Activated T-helper 1 cell treated with anti-CD3 and anti-CD28 coated beads, Interleukin-2, amount 50 U/mL, for 16 hours (primary cell): ENCODE data around the gene CITED1.

Experiments
- DNase-seq, 2 donors: peaks; one replicate each; pipeline ENCODE4 v3.0.0-alpha.2; 2020; ENCODE audit warnings: low read depth in 1 of 2, low spot score in 1 of 2

Gene CITED1

DNA sequence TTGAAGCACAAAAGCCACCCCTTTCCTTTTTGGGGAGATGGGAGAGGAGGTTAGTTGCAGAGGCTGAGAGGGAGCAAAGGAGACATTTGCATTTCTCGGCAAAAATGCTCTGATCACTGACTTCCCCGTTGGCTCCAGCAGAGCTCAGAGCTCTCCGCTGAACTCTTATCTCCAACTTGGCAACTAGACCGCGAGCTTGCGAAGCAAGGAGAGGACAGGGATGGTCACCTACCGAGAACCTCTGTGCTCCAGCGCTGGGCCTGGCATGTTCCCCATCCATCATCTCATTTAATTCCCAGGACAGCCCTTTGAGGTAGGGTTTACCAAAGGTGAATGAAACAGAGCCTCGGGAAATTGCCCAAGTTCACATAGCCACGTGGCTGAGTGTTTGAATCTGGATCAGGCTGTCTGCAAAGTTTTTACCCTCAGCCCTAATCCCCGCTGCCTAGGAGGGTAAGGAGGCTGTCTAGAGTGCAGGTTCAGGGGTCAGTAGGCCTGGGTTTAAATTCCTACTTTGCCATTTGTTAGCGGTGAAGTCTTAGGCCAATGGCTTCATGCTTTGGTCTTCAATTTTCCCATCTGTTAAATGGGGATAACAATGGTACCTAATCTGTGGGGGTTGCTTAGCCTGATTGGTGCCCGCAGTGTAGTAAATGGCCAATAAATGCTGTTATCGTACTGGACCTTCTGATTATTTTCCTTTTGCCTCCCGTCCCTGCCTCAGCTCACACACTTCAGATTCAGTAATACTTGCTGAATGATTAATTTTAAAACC is 3.8 kb upstream of the CITED1 start:
- no peak for DNase-seq

DNA sequence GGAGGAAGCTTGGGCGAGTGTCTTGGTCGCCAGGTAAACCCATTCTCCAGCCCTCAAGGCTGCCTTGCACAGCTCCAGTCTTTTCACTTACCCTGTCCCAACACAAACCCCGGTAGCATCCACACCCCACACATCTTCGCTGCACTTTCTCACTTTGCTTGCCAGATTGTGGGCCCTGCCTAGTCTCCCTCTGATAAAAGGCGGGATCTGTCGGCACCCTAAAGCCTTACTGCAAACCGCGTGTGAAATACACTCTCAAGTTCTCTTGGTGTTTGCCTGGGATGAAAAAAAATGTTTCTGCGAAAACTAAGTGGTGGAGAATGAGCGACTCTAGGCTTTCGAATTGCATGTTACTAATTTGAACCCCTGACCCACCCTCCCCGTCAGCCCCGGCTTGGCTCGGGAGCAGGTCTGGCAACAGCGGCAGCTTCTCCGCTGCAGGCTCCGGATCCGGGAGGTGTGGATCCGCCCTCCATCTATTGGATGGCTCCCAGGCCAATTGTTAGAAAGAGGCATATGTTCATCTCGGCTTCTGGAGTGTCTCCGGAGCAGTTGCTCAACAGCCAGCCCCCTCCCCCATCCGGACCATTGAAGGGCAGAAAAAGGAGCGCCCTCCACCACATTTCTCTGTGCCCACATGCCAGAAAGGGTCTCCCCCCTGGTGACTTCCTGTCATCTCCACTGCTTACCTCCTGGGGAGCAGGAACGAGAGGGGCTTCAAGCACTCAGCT is 3.0 kb upstream of the CITED1 start:
- DNase-seq: no peak

DNA sequence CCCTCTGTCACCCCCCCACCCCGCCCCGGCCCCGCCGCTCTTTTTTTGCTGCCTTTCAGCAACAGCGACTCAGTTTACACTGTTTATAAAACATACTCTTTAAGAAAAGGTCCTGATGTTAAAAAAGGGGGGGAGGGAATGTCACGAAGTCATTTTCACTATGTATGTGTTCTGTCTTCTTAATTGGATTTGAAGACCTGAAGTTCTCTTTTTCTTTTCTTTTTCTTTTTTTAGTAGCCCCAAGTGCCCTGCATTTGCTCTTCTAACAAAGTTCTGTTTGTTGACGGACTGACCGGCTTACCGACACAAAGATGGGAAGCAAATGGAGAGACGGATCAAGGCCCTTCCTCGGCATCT is 2.5 kb upstream of the CITED1 start:
- no peak for DNase-seq

DNA sequence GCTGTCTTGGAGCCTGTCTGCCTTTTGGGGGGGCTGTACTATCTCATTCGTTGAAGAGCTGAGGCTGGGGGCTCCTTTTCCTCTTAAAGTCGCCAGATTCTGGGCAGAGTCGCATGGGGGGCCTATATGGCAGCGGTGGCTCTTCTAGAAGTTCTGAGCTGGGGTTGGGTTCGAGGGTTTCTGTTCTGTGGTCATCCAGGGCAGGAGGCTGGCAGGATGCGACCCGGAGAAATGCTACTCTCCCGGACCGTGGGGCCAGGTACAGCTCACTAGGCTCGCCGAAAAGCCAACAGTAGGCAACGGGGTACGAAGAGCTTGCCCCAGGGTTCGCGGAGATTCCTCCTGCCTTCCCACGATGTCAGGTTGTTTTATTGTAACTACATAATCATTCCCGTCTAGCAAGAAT is 1.9 kb upstream of the CITED1 start:
- DNase-seq: no peak

DNA sequence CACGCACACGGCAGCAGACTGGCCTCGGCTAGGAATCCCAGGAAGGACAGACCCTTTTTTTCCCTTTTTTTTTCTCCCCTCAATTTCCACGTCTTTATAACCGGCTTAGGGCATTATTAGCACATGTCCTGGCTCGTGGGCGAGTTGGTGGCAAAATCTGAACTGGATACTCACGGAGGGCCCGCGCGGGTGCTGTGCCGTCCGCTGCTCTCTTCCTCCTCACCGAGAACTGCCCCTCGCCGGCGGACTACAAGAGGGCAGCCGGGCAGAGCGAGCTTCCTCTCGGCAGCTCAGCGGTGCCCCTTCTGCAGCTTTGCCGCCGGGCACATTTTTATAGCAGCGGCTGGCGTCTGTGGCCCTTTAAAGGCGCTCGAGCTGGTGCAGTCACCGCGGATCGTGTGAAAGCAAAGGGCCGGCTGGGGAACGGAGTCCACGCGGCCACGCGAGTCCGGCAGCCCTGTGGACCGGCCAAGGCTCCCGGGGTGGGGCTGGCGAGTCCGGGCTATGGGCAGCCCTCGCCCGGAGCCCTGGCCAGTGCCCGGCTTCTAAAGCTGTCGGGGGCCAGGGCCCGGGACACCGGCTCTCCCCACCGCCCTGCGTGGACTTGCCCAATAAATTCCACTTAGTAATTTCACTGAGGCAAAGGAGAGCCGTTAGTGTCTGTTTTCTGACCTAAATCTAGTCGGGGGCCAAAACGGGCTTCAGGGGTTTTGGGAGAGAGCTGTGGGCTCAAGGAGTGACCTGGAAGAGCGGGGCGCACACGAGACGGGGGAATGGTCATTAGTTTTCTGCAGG is 1.3 kb upstream of the CITED1 start:
- DNase-seq: no peak

DNA sequence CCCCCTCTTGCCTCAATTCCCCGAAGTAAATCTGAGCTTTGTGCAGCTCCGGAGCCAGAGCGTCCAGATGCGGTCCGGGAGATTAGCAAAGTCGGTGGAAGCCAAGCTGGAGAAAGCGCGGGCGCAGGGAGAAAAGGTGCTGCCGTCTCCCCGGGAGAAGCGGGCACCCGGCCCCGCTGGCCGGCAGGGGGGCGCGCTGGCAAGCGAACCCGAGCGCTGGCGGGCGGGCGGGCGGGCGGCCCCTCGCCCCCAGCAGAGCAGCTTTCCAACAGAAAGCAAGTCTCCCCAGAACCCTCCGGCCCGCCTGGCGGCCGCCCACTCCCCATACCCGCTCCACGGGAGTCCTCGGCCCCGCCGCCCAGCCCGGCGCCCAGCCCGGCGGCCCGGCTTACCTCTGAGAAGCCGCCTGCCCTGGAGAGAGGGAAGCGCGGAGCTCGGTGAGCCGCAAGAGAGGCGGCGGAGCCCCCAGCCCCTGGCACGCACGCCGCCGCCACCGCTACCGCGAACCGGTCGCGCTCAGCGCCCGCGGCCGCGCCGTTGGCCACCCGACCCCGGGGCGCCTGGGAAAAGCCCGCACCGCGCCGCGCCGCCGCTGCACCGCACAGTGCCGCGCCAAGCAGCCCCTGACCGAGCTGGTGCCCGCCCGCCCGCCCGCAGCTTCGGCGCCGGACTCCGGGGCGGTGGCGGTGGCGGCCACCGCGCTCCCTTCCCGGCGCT is 529 bp upstream of the CITED1 start:
- no peak for DNase-seq

DNA sequence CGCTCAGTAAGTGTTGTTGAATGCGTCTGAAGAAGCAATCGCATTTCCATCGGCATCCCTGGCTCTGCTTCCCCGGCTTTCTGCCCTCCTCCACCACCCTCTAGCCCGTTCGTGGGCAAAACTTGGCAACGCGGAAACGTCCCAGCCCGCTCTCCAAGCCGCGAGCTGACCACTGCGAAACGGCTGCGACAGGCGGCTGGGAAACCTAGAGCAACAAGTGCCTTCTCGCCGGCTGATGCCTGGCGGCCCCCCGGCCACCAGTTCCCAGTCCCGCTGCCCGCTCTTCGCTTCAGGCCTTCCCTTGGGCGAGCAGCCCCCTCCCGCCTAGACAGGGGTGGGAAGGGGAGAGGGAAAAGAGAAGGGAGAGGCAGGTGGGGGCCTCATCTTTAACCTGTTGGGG is 837 bp downstream of the CITED1 start:
- DNase-seq: no peak

DNA sequence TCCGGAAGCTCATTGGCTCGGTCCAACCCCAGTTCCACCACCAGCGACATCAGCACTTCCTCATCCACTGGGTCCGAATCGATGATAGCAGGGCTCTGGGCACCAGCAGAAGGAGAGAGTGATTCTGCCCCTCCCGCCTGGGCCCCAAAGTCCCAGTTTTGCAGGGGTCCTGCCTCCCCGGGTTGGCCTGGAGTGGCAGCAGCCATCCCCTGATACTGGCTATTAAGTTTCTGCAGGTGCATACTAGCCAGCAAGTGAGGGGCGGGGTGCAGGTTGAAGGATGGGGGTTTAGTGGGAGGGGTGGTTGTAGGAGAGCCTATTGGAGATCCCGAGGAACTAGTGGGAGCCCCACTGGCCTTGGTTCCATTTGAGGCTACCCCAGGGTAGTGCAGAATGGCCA is 3.9 kb downstream of the CITED1 start:
- DNase-seq: no peak

DNA sequence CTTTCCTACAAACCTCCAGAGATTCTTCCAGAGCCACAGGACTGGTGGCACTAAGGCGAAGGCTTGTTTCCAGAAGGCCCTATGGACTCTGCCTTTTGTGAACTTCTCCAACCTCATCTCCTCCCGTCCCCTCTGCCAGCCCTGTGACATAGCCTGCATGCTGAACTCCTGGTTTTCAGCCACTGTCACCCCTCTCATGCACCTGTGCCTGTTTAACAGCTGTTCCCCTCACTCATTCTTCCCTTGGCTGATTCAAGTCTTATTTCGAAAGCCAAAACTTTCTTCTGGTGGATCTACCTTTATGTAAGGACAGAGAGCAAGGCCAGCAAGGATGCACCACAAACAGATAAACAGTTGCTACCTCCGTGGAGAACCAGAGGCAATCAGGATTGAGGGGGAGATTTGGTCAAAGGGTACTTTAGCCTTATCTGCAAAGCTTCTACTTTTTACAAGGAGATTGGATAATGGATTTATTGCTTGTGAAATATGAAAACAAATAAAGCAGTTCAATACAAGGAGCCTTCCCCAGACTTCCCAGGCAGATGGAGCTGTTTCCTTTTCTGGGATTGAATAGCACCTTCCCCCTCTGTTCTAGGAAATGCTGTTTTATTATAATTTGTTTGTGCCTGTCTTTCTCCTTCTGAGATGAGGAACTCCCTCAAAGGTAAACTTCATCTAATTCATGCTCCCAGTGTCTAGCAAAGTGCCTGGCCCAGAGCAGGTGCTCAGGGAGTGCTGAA is 5.7 kb downstream of the CITED1 start:
- DNase-seq: no peak

DNA sequence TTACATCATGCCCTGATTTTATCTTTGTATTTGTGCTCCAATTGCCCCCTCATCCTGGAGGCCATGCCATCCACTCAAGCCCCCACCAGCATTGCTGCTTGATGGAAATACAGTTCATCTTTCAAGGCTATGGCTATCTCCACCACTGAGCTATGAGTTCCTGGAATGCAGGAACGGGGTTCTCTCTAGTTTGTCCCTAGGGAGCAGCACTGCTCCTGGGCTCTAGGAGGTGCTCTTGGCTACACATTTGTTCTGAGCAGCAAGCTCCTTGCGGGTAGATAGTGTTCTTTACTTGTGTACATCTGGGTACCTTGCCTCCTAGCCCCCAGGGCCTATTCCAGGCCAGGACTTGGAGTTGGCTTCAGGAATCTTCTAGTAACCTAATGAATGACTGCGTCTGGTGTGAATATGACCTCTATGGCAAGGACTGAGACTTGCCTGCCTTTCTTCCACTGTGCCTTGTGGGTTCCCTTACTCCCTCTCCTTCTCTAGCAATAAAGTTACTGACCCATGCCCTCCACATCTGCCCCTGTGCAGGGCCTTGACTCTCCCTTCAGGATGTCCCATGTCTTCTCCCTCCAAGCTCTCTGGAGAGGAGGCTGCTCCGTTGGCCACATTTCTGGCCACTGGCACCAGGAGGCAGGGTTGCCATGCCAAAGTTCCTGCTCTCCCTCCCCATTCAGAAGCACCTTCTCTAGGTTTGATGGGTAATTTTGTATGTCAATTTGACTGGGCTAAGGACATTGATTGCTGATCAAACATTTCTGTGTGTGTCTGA is 7.6 kb downstream of the CITED1 start:
- DNase-seq: no peak

DNA sequence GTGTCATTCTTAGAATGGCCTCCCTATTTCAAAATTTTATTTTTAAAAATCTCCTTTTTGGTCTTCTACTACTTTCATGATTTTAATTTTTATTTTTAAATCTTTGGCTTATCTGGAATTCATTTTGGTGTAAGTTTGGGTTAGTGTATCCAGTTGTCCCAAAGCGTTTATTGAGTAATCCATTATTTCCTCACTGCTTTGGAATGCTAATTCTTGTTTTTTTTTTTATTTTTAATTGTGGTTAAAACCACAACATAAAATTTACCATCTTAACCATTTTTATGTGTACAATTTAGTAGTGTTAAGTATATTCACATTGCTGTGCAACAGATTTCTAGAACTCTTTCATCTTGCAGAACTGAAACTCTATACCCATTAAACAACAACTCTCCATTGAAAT is 8.7 kb downstream of the CITED1 start:
- DNase-seq: no peak

DNA sequence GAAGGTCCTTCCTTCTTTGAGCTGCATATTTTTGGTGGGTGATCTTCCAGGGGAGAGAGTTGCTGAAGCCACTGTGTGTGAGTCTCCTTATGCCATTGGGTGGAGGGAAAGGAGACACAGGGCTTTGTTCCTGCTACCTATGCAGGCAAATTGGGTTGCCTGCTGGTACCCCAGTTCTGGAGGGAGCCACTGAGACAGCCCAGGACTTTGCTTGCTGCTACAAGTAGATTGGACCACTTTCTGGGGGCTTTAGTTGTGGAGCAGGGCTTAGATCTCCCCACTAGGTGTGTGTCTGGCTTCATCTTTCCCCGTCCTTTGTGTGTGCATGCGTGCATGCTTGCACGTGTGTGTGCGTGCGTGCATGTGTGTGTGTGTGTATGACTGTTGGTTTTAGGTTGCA is 10.0 kb downstream of the CITED1 start:
- DNase-seq: no peak

DNA sequence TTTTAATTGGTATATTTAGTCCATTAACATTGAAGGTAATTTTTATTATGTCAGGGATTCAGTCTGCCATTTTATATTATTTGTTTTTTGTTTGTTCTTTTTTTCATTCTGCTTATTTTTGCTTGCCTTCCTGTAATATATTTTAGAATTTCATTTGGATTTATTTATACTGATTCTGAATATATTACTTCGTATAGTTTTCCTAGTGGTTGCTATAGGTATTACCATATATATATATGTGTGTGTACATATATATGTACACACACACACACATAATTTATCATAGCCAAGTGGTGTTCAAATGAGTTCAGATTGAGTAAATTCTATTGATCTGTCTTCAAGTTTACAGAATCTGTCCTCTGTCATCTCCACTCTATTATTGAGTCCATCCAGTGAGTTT is 11.2 kb downstream of the CITED1 start:
- no peak for DNase-seq

DNA sequence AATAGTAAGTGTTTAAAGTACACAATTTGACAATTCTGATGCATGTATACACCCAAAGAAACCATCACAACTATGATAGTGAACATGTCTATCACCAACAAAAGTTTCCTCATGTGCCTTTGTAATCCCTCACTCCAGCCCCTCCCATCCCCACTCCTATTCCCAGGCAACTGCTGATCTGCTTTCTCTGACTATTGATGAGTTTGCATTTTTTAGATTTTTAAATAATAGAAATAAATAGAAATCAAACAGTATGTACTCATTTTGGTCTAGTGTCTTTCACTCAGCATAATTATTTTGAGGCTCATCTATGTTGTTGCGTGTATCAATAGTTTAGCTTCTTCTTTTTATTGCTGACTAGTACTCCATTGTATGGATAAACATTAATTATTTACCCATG is 23.4 kb downstream of the CITED1 start:
- no peak for DNase-seq

DNA sequence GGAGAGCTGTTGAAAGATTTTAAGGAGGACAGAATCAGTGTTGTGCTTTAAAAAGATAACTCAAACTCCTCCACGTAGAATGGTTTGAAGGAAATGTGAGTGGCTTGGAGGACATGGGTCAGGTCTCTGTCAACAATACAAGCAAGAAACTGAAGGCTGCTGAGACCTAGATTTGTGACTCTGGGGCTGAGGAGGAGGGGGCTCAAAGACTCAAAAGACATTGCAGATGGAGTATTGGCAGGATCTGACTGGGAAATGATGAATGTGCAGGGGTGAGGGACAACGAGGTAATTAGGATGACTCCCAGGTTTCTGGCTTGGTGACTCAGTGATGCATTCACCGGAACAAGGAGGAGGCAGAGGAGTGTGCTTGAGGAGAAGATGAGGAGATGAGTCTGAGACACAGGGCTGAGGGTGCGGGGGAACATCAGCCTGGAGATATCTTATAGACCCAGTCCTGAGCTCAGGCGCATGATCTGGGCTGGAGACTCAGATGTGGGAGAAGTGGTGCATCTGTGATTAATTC is 25.3 kb downstream of the CITED1 start:
- no peak for DNase-seq

DNA sequence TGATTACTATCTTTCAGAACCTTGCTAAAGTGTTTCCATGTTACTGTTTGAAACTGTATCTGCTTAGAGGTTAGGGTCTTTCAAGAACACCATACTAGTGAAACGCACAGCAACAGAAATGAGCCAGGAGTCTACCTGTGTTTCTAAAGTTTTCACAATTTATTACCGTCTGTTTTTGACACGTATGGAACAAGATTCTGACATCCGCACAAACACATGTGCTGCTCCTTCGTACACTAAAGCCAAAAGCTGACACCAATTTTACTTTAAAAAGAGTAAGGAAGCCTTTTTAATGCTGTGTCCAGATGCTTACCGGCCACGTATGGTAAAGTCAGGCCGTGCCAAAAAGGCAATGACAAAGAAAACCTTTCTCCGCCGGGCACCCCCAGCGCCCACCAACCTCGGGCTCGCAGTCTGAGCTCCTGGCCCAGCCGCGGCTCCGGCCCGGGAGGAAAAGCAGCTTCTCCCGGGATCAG is 29.2 kb downstream of the CITED1 start:
- DNase-seq: no peak

DNA sequence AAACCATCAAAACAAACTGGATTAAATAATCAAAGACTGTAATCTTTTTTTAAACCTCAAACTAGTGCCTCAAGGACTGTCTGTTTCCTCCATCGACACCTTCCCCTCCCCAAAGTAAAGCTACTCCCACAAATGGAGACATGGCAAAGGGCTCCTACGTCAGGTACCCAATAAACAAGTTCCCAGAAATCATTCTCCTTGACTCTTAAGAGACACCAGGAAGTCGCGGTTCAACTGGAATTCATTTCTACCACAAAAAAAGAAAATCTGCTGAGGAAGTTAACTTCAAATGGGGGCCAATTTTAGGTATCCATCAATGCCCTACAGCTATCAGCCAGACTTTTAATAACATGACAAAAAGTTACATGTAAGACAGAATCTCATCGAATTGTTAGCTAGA is 31.2 kb downstream of the CITED1 start:
- no peak for DNase-seq

DNA sequence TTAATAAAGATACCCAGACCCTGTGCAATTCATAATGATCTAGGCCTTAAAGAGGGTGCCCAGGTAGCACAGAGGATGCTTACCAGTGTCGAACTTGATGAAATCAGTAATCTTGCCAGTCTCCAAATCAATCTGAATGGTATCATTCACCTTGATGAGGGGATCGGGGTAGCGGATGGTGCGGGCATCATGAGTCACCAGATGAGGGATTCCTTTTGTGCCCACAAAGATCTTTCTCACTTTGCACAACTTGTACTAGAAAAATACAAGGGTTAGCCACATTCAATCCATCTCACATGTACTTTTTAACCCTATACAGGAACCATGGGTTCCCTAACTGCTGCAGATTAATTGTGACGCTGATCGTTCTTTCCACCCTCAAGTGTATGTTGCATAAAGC is 32.0 kb downstream of the CITED1 start:
- no peak for DNase-seq

DNA sequence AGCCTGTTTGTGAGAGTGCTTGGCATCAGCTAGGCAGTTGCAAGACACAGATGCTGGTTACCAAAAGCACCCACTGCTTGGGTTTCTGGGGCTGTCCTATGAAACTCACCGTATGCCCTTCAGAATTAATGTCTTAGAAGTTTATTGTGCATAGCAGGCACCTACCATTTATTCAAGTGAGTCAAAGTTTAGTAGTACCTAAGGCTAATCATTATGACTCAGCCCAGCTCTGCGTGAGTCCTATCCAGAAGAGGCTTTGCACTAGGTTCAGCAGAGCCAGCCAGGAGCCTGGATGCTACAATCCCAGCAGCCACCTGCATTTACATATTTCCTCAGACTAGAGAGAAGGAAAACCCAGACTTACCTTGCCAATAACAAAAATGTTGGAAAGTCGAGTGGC is 32.8 kb downstream of the CITED1 start:
- no peak for DNase-seq

DNA sequence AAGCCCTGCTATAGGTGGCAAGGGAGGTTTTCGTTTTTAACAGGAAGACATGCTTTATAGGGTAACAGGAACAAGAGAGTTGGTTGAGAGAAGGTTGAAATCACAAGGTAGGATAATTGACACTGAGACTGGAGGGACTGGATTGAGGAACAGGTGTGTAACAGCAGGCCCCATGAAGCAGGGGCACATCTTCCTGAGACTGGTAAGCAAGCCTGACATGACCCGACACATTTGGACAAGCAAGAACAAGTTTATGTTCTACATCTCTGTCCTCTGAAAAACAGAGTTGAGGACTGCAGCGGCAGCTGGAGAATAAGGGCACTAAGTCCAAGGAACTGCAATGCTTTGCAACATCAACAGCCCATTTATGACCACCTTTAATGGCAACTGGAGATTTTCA is 33.9 kb downstream of the CITED1 start:
- DNase-seq: no peak
